GM06990 (cell line): Measurements from ENCODE around the gene RTN4R.
"Not testable (repeated sequence)": the region's sequence is repeated elsewhere in the genome, so short reads cannot be mapped to it uniquely, and the experiment has no call there.

Source experiments
- DNase-seq: peaks from one replicate; pipeline ENCODE4 v3.0.0-alpha.2; 2011; ENCODE audit not compliant: insufficient read length; ENCODE audit errors: extremely low read depth
- H3K27me3 ChIP-seq: replicated peaks from 2 replicates; pipeline ENCODE4 v1.6.0; 2011; ENCODE audit warnings: low read length; ENCODE audit not compliant: control insufficient read depth, insufficient read depth
- H3K36me3 ChIP-seq: 2 replicates; pipeline ENCODE4 v1.5.1; 2011; ENCODE audit warnings: low read length; ENCODE audit not compliant: control insufficient read depth, insufficient read depth
- H3K4me3 ChIP-seq: replicated peaks from 2 replicates; pipeline ENCODE4 v1.5.1; 2011; ENCODE audit warnings: low read depth, mild to moderate bottlenecking, control low read depth, low read length
- TF ChIP-seq, protein P1 (sequence below): IDR thresholded peaks from 2 replicates; pipeline ENCODE4 v1.5.1; 2011; ENCODE audit warnings: low read length, control low read depth, mild to moderate bottlenecking, inconsistent platforms; ENCODE audit not compliant: insufficient read depth, poor library complexity, severe bottlenecking

RTN4R gene

GRCh38 chr22:20279662-20280134, 11.6 kb upstream of the RTN4R start:
- Histone ChIP-seq H3K36me3 (no peaks in the 10 kb centered on the region), H3K27me3 (no peaks in the 10 kb centered on the region), H3K4me3 (no peak overlapping the region)
- no peak for DNase-seq
- TF ChIP-seq, protein P1, sequence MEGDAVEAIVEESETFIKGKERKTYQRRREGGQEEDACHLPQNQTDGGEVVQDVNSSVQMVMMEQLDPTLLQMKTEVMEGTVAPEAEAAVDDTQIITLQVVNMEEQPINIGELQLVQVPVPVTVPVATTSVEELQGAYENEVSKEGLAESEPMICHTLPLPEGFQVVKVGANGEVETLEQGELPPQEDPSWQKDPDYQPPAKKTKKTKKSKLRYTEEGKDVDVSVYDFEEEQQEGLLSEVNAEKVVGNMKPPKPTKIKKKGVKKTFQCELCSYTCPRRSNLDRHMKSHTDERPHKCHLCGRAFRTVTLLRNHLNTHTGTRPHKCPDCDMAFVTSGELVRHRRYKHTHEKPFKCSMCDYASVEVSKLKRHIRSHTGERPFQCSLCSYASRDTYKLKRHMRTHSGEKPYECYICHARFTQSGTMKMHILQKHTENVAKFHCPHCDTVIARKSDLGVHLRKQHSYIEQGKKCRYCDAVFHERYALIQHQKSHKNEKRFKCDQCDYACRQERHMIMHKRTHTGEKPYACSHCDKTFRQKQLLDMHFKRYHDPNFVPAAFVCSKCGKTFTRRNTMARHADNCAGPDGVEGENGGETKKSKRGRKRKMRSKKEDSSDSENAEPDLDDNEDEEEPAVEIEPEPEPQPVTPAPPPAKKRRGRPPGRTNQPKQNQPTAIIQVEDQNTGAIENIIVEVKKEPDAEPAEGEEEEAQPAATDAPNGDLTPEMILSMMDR, result no peak

DNA sequence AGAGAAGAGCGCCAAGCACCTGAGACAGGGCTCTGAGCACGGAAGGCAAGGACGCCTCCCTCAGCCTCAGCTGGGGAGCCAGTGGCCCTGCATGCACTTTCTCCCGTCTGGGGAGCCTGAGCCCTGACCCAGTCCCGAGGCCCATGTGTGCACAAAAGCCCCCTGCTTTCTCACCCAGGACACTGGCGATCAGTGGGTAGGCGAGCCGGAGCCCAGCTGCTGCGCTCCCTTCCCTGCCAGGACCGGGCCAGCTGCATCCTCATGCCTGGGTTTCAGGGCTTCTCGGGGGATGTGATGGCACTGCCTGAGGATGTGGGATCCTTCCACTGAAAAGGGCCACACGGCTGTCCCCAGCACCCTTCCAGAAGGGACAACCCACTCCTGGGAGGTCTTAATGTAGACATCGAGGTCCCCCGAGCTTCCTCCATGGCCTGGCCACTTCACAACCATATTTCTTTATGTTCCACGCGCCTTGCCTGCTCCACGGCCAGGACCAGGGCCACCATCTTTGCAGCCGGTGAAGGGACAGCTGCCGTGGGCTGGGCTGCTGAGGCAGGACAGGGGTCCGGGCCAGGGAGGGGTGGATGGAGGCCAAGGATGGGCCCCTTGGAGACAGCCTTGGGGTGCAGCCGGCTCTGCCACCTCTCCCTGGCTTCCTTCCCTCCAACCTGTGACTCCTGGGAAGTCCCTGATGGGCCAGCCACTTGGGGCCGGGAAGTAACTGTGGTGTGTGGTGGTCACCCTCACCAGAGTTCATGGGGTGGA, 10.8 kb upstream of the RTN4R start:
- not testable (repeated sequence) for H3K36me3 ChIP-seq

GRCh38 chr22:20277936-20278635, 10.0 kb upstream of the RTN4R start:
- H3K27me3 ChIP-seq, H3K4me3 ChIP-seq, H3K36me3 ChIP-seq, DNase-seq: not testable (repeated sequence)

More for the DNA sequence above, 10.8 kb upstream of the RTN4R start:
- H3K4me3 ChIP-seq, H3K27me3 ChIP-seq, DNase-seq: not testable (repeated sequence)

- no peak for DNase-seq
- TF ChIP-seq, protein P1, result no peak
- no peaks in the 10 kb centered on the region for H3K36me3 ChIP-seq
- no peak overlapping the region for H3K4me3 ChIP-seq
- no peaks in the 10 kb centered on the region for H3K27me3 ChIP-seq
These were observed 8.3 kb upstream of the RTN4R start for GRCh38 chr22:20276468-20276867.

- TF ChIP-seq, protein P1, result no peak
- Histone ChIP-seq H3K27me3 (no peaks in the 10 kb centered on the region), H3K36me3 (no peaks in the 10 kb centered on the region), H3K4me3 (no peak overlapping the region)
- DNase-seq, result no peak
These were observed 7.7 kb upstream of the RTN4R start for GRCh38 chr22:20275836-20276235.

- H3K36me3 ChIP-seq, DNase-seq, H3K4me3 ChIP-seq, H3K27me3 ChIP-seq: not testable (repeated sequence)
These were observed 7.2 kb upstream of the RTN4R start for GRCh38 chr22:20275325-20275724.

- DNase-seq, H3K36me3 ChIP-seq, H3K4me3 ChIP-seq, H3K27me3 ChIP-seq: not testable (repeated sequence)
These were observed 6.3 kb upstream of the RTN4R start for GRCh38 chr22:20274374-20274773.
